HUES6 (cell line): ENCODE results near the gene MACF1.

Source experiments
- H3K27ac ChIP-seq: 2 replicates; pipeline ENCODE4 v1.7.0; 2013; ENCODE audit warnings: low read depth, mild to moderate bottlenecking, low read length, inconsistent platforms
- H3K27me3 ChIP-seq: 2 replicates; pipeline ENCODE4 v1.6.1; 2013; ENCODE audit warnings: low read length; ENCODE audit not compliant: control insufficient read depth, insufficient read depth
- H3K36me3 ChIP-seq: 2 replicates; pipeline ENCODE4 v1.6.1; 2013; ENCODE audit warnings: low read length; ENCODE audit not compliant: control insufficient read depth, insufficient read depth
- H3K4me1 ChIP-seq: 2 replicates; pipeline ENCODE4 v1.6.1; 2013; ENCODE audit warnings: low read length; ENCODE audit not compliant: control insufficient read depth, insufficient read depth
- H3K4me3 ChIP-seq: 2 replicates; pipeline ENCODE4 v1.5.1; 2013; ENCODE audit warnings: low read depth, low read length
- H3K9ac ChIP-seq: one replicate; pipeline ENCODE4 v1.6.1; 2013; ENCODE audit warnings: mild to moderate bottlenecking, low read length
- H3K9me3 ChIP-seq: 2 replicates; pipeline ENCODE4 v1.6.1; 2013; ENCODE audit warnings: low read depth, low read length; ENCODE audit not compliant: control insufficient read depth, insufficient read depth

MACF1 gene

DNA sequence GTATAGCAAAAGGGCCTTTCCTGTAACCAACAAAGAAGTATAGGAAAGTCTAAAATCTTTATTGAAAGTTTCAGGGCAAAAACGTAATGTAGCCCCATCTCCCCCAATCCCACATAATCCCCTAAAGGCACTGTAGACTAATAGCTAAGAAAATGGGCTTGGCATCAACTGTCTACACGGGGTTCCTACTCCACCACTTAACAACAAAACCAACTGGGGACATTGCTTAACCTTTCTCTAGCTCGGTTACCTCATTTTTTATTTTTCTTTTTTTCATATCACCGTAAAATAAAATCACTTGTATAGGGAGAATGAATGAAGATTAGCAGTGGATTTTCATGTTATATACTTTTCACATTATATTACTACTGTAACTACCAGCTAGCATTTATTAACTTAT is 12.3 kb downstream of the MACF1 start:
- Histone ChIP-seq H3K27ac (no peak overlapping the region), H3K4me3 (no peak overlapping the region), H3K27me3 (no peaks in the 10 kb centered on the region), H3K9ac (no peak overlapping the region), H3K4me1 (peaks cover 52% of the 10 kb centered on the region), H3K9me3 (no peaks in the 10 kb centered on the region), H3K36me3 (no peaks in the 10 kb centered on the region)

DNA sequence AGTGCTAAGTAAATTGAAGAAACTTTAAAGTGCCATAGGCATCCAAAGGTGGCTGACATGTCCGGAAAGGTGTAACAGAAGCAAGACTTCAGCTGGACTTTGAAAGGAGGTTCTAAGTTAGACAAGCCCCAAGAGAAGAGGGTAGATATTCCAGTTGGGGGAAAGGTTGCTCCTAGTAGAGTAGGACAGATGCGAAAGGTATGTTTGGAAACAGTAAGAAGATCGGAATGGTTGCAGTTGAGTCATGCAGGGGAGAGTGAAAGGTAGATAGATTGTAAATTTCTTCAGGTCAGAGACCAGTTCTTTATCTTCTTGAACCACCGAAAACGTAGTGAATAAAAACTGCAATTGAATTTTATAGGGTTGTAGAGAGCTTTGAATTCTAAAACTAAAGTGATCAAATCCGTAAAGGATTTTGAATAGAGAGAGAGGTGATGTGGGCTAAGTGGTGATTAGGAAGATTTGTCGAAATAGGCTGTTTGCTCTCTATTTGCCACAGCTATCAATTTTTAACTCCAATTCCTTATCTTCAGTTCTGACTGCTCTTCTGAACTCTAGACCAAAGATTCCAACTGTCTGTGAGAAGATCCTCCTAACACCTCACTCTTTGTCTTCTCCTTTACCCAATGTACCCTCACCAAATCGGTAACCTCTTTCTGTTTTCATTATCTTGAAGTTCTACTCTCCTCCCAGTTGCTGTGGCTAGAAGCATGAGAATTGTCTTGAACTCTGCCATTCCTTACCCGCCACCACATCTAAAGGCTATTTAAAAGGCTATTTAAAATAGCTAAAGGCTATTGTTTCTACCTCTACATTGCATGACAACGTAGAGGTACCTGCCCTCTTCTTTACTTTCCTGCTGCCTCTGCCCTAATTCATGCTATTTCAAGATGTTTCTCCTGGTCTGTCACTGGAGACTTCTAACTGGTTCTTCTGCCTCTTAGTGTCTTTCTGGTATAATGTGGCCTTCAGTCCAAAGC is 16.7 kb downstream of the MACF1 start:
- no peaks in the 10 kb centered on the region for H3K9me3 ChIP-seq
- no peak overlapping the region for H3K9ac ChIP-seq
- H3K36me3 ChIP-seq = no peaks in the 10 kb centered on the region
- 0 out of 2 replicates have a peak overlapping the region, but pooled peaks have one; percentile 3 for H3K4me3 ChIP-seq
- H3K27ac ChIP-seq = no peak overlapping the region
- peaks cover 21% of the 10 kb centered on the region; the same call in 1 of the 2 replicates for H3K4me1 ChIP-seq
- H3K27me3 ChIP-seq = no peaks in the 10 kb centered on the region

DNA sequence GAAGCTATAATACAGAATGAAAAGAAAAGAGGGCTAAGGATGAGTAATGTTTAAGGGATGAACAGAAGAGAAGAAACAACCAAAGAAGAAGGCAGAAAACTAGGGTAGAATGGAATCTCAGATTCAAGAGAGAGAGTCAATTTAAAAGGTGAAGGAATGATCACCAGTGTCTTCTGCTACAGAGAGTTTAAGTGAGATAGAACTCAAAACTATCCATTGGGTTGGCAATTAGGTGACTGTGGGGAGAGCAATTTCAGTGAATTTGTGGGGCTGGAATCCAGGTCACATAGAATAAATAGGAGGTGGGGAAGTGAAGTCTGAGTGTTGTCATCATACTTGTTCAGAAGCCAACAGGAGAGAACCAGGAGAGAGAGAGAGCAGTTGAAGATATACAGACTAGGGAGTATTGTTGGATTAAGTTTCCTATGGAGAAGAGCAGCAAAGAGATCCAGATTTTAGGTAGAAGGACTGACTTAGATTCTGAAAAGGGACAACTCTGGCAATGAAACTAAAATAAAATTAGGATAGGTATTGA is 19.9 kb downstream of the MACF1 start:
- no peaks in the 10 kb centered on the region for H3K36me3 ChIP-seq
- no peaks in the 10 kb centered on the region for H3K9me3 ChIP-seq
- no peak overlapping the region for H3K27ac ChIP-seq
- H3K4me1 ChIP-seq = peaks cover 26% of the 10 kb centered on the region; the same call in 1 of the 2 replicates
- no peak overlapping the region for H3K9ac ChIP-seq
- no peak overlapping the region for H3K4me3 ChIP-seq
- H3K27me3 ChIP-seq = no peaks in the 10 kb centered on the region

DNA sequence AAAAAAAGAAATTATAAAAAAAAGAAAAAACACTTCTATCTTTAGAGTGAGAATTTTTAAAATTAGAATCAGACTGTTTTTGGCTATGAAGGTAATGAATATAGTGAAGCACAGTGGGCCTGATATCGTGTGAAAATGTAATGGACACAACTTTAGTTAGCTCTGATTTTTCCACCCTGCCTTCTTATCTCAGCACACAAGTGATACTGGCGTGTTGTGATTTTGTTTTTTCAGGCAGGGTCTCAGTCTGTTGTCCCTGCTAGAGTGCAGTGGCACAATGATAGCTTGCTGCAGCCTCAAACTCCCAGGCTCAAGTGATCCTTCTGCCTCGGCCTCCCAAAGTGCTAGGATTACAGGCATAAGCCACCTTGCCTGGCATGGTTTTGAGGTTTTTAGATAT is 22.3 kb downstream of the MACF1 start:
- peaks cover 33% of the 10 kb centered on the region for H3K4me1 ChIP-seq
- no peak overlapping the region for H3K4me3 ChIP-seq
- H3K9me3 ChIP-seq = no peaks in the 10 kb centered on the region
- no peaks in the 10 kb centered on the region for H3K36me3 ChIP-seq
- no peak overlapping the region for H3K27ac ChIP-seq
- no peak overlapping the region for H3K9ac ChIP-seq
- H3K27me3 ChIP-seq = no peaks in the 10 kb centered on the region

DNA sequence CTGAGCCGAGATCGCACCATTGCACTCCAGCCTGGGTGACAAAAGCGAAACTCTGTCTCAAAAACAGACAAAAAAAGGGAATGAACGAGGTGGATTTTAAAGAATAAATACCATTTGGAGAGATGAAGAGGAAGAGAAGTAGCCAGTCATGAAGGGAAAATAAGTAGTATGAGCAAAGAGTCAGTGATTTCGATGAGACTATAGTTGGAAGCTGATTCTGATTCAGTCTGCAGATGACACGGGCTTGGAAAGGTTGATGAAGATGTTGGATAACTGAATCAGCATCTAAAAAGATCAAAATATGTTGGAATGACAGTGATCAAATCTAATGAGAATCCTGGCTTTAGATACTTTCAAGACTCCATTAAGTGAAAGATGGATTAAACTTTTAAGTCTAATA is 23.8 kb downstream of the MACF1 start:
- peaks cover 26% of the 10 kb centered on the region for H3K4me1 ChIP-seq
- H3K36me3 ChIP-seq = peaks cover 2% of the 10 kb centered on the region; the same call in 1 of the 2 replicates

GRCh38 chr1:39229504-39229903 is 25.0 kb downstream of the MACF1 start:
- H3K9ac ChIP-seq = no peak overlapping the region
- H3K4me1 ChIP-seq = peaks cover 26% of the 10 kb centered on the region
- no peak overlapping the region for H3K27ac ChIP-seq

More for the DNA sequence above, 23.8 kb downstream of the MACF1 start:
- Histone ChIP-seq H3K4me3 (no peak overlapping the region), H3K9me3 (no peaks in the 10 kb centered on the region), H3K27me3 (no peaks in the 10 kb centered on the region), H3K27ac (no peak overlapping the region), H3K9ac (no peak overlapping the region)

DNA sequence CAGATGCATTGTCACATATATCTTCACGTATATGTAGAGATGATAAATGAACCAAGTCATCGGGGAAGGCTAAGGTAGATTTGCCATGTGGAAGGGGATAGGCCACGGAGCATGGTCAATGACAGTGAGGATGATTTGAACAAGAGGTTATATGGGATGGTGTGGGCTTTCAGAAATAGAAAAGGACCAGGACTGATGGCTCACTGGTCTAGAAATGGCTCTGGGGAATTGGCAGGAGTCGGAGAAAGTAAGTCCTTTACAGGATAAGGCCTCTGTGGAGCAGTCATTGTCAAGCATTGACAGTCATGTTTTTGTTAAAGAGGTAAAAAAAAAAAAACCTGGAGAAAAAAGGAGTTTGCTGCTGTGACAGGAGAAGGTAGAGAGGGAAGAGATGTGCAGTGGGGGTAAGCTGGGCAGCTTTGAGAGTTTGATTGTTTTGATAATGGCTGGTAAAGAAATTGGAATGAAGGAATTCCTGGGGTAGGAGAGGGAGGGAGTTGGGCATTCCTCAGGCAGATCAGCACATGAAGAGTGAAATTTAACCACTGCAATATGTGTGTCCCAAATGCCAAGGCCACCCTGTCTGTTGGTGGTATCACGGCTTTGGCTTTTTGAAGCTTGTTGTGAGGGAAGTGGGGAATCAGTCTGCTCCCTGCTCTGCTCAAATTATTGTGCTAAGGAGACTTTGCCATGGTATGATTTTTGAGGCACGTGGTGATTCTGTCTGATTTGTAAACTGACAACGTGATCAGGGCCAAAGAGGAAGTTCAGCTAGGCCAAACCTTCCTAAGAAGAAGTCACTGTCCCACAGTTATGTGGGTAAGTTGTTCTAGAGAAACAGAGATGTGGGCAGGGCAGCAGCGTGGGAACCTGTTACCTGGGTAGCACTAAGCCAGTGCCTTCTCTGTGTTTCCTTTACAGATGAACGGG is 26.0 kb downstream of the MACF1 start:
- Histone ChIP-seq H3K9ac (no peak overlapping the region), H3K4me3 (no peak overlapping the region; the same call in 1 of the 2 replicates), H3K9me3 (peaks cover 4% of the 10 kb centered on the region; the same call in 1 of the 2 replicates), H3K4me1 (peaks cover 26% of the 10 kb centered on the region), H3K27me3 (no peaks in the 10 kb centered on the region), H3K36me3 (peaks cover 8% of the 10 kb centered on the region), H3K27ac (no peak overlapping the region)

More at GRCh38 chr1:39229504-39229903, 25.0 kb downstream of the MACF1 start:
- Histone ChIP-seq H3K27me3 (no peaks in the 10 kb centered on the region), H3K36me3 (peaks cover 5% of the 10 kb centered on the region; the same call in 1 of the 2 replicates), H3K9me3 (no peaks in the 10 kb centered on the region), H3K4me3 (no peak overlapping the region)

- Histone ChIP-seq H3K9me3 (peaks cover 7% of the 10 kb centered on the region; the same call in 1 of the 2 replicates), H3K9ac (no peak overlapping the region), H3K4me3 (no peak overlapping the region), H3K4me1 (no peaks in the 10 kb centered on the region; the same call in 1 of the 2 replicates), H3K27ac (no peak overlapping the region), H3K36me3 (peaks cover 23% of the 10 kb centered on the region), H3K27me3 (no peaks in the 10 kb centered on the region)
Measured at GRCh38 chr1:39236971-39237370, 32.5 kb downstream of the MACF1 start.

DNA sequence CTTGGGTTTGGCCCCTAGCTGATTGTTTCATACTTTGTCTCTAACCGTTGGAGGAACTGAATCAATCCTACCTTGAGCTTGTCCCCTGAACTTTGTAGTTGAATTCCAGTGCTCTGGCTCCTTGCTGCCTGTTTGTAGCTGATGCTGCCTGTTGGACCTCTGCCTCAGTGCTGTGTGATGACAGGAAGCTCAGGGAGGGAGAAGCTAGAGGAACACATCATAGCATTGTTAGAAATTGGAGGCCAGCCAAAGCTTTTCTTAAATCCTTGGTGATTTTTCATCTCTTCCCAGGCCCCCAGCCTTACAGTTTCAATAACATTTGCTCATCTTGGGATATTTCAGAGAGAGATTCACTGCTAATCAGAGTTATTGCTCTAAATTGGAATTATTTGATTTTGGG is 34.0 kb downstream of the MACF1 start:
- Histone ChIP-seq H3K27me3 (no peaks in the 10 kb centered on the region), H3K9me3 (peaks cover 7% of the 10 kb centered on the region; the same call in 1 of the 2 replicates), H3K9ac (no peak overlapping the region), H3K4me1 (no peaks in the 10 kb centered on the region; the same call in 1 of the 2 replicates), H3K4me3 (no peak overlapping the region), H3K27ac (no peak overlapping the region), H3K36me3 (peaks cover 18% of the 10 kb centered on the region)

DNA sequence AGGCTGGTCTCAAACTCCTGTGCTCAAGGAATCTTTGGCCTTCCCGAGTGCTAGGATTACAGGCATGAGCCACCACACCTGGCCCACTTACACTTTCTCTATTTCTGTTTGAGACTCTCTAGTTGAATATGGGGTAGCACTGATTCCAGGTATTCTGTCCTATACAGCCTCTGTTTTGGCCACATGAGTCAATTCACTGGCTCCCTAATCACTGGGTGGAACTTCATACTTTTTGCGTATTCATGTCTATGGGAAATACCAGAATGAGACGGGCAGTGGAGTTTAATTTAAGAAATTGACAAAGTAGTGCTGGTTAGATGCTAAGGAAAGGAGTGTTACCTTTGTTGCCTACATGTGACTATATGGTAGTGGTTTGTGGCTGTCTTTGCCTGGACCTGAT is 35.5 kb downstream of the MACF1 start:
- Histone ChIP-seq H3K4me1 (no peaks in the 10 kb centered on the region), H3K36me3 (peaks cover 18% of the 10 kb centered on the region), H3K27ac (no peak overlapping the region), H3K4me3 (no peak overlapping the region), H3K9me3 (peaks cover 7% of the 10 kb centered on the region; the same call in 1 of the 2 replicates), H3K27me3 (no peaks in the 10 kb centered on the region), H3K9ac (no peak overlapping the region)
